ENCODE results near the gene MYCBPAP.

The MYCBPAP gene

GRCh38 chr17:50560185-50560824 is 52.1 kb downstream of the MYCBPAP start, which contains the start of gene CACNA1G:
CACNA1G (plus strand) TSS chr17:50560715; CDS start chr17:50561460, 745 bp downstream.
- Histone ChIP-seq H3K27ac (ENCODE audit: low read depth, low read length, poor library complexity, severe bottlenecking) (no peak within 1 kb of the TSS), H4K20me1 (ENCODE audit: insufficient read depth, low read length) (no peaks in the 10 kb centered on the region), H3K27me3 (ENCODE audit: insufficient read depth, low read length) (no peaks in the 10 kb centered on the region; the same call in 1 of the 2 replicates)

GRCh38 chr17:50560931-50561745 is 52.9 kb downstream of the MYCBPAP start:
- no peaks in the 10 kb centered on the region for H3K79me2 ChIP-seq (ENCODE audit: insufficient read depth, low read length)
- no peaks in the 10 kb centered on the region for H3K9me3 ChIP-seq (ENCODE audit: low read length)
- H4K20me1 ChIP-seq (ENCODE audit: insufficient read depth, low read length) = no peaks in the 10 kb centered on the region
- peaks cover 10% of the 10 kb centered on the region for H3K4me1 ChIP-seq (ENCODE audit: insufficient read depth, low read length, severe bottlenecking)
- H3K4me2 ChIP-seq (ENCODE audit: low read length) = peak overlapping the region; percentile 37
- H3K4me3 ChIP-seq (ENCODE audit: low read depth, low read length, poor library complexity, severe bottlenecking) = peak overlapping the region; percentile 26
- H3K9me2 ChIP-seq (ENCODE audit: low read depth, low read length) = no peaks in the 10 kb centered on the region
- TF ChIP-seq EZH2 (IDR thresholded peaks at IDR 0.05; ENCODE audit: borderline replicate concordance, low read length) = no peak
- no peak for TF ChIP-seq CTCF (IDR thresholded peaks at IDR 0.05; ENCODE audit: low read length)
- no peaks in the 10 kb centered on the region for H3K36me3 ChIP-seq (ENCODE audit: insufficient read depth, low read length)
- no peaks in the 10 kb centered on the region; the same call in 1 of the 2 replicates for H3K27me3 ChIP-seq (ENCODE audit: insufficient read depth, low read length)
- no peak overlapping the region for H3K27ac ChIP-seq (ENCODE audit: low read depth, low read length, poor library complexity, severe bottlenecking)
- no peak overlapping the region for H3K9ac ChIP-seq (ENCODE audit: low read length)
- H3F3A ChIP-seq (ENCODE audit: insufficient read depth, low read length) = no peaks in the 10 kb centered on the region
- no peak overlapping the region for H2AFZ ChIP-seq (ENCODE audit: low read length)

More at GRCh38 chr17:50560185-50560824, 52.1 kb downstream of the MYCBPAP start, which contains the start of gene CACNA1G:
- no peak within 1 kb of the TSS for H2AFZ ChIP-seq (ENCODE audit: low read length)
- peak within 1 kb of the TSS; percentile 26 for H3K4me3 ChIP-seq (ENCODE audit: low read depth, low read length, poor library complexity, severe bottlenecking)
- H3K4me1 ChIP-seq (ENCODE audit: insufficient read depth, low read length, severe bottlenecking) = peaks cover 10% of the 10 kb centered on the region
- H3F3A ChIP-seq (ENCODE audit: insufficient read depth, low read length) = no peaks in the 10 kb centered on the region
- peak within 1 kb of the TSS; percentile 37 for H3K4me2 ChIP-seq (ENCODE audit: low read length)
- H3K79me2 ChIP-seq (ENCODE audit: insufficient read depth, low read length) = no peaks in the 10 kb centered on the region
- H3K9me3 ChIP-seq (ENCODE audit: low read length) = no peaks in the 10 kb centered on the region
- no peak within 1 kb of the TSS for H3K9ac ChIP-seq (ENCODE audit: low read length)
- no peak for TF ChIP-seq EZH2 (IDR thresholded peaks at IDR 0.05; ENCODE audit: borderline replicate concordance, low read length)
- no peak for TF ChIP-seq CTCF (IDR thresholded peaks at IDR 0.05; ENCODE audit: low read length)
- no peaks in the 10 kb centered on the region for H3K9me2 ChIP-seq (ENCODE audit: low read depth, low read length)
- H3K36me3 ChIP-seq (ENCODE audit: insufficient read depth, low read length) = no peaks in the 10 kb centered on the region

GRCh38 chr17:50561746-50562141 is 53.5 kb downstream of the MYCBPAP start:
- Histone ChIP-seq H3K9ac (ENCODE audit: low read length) (no peak overlapping the region), H2AFZ (ENCODE audit: low read length) (no peak overlapping the region), H3K4me2 (ENCODE audit: low read length) (no peak overlapping the region), H3K9me2 (ENCODE audit: low read depth, low read length) (no peaks in the 10 kb centered on the region), H3K36me3 (ENCODE audit: insufficient read depth, low read length) (no peaks in the 10 kb centered on the region), H3K4me1 (ENCODE audit: insufficient read depth, low read length, severe bottlenecking) (peaks cover 10% of the 10 kb centered on the region), H3F3A (ENCODE audit: insufficient read depth, low read length) (no peaks in the 10 kb centered on the region), H3K27ac (ENCODE audit: low read depth, low read length, poor library complexity, severe bottlenecking) (no peak overlapping the region), H3K27me3 (ENCODE audit: insufficient read depth, low read length) (no peaks in the 10 kb centered on the region; the same call in 1 of the 2 replicates), H3K4me3 (ENCODE audit: low read depth, low read length, poor library complexity, severe bottlenecking) (no peak overlapping the region), H4K20me1 (ENCODE audit: insufficient read depth, low read length) (no peaks in the 10 kb centered on the region), H3K9me3 (ENCODE audit: low read length) (no peaks in the 10 kb centered on the region), H3K79me2 (ENCODE audit: insufficient read depth, low read length) (no peaks in the 10 kb centered on the region)
- TF ChIP-seq CTCF (IDR thresholded peaks at IDR 0.05; ENCODE audit: low read length) (no peak), EZH2 (IDR thresholded peaks at IDR 0.05; ENCODE audit: borderline replicate concordance, low read length) (no peak)
